ENCODE data around the gene RPAIN.
"Not testable (repeated sequence)": the region's sequence is repeated elsewhere in the genome, so short reads cannot be mapped to it uniquely, and the experiment has no call there.

Gene RPAIN

GRCh38 chr17:5430413-5430999 is 10.5 kb downstream of the RPAIN start:
- DNase-seq (ENCODE audit: low spot score) = no peak

GRCh38 chr17:5431234-5431633 is 11.3 kb downstream of the RPAIN start:
- DNase-seq (ENCODE audit: low spot score) = not testable (repeated sequence)

GRCh38 chr17:5431949-5432556 is 12.1 kb downstream of the RPAIN start:
- no peak for DNase-seq (ENCODE audit: low spot score)

- DNase-seq (ENCODE audit: low spot score) = no peak
Measured at GRCh38 chr17:5434984-5435383, 15.0 kb downstream of the RPAIN start.

GRCh38 chr17:5435781-5436315 is 15.9 kb downstream of the RPAIN start:
- DNase-seq (ENCODE audit: low spot score) = not testable (repeated sequence)

GRCh38 chr17:5437721-5438317 is 17.8 kb downstream of the RPAIN start:
- DNase-seq (ENCODE audit: low spot score) = no peak

GRCh38 chr17:5438716-5439445 is 18.9 kb downstream of the RPAIN start, which contains the start of gene C1QBP:
Gene C1QBP (minus strand): TSS chr17:5439155. CDS start chr17:5439073, 82 bp downstream.
- peak; percentile 88 for DNase-seq (ENCODE audit: low spot score)

- DNase-seq (ENCODE audit: low spot score) = no peak
Measured at GRCh38 chr17:5439446-5439764, 19.4 kb downstream of the RPAIN start.

GRCh38 chr17:5443728-5444127 is 23.7 kb downstream of the RPAIN start:
- DNase-seq (ENCODE audit: low spot score) = no peak

GRCh38 chr17:5444209-5444608 is 24.2 kb downstream of the RPAIN start:
- DNase-seq (ENCODE audit: low spot score) = no peak

- no peak for DNase-seq (ENCODE audit: low spot score)
Measured at GRCh38 chr17:5446786-5447185, 26.8 kb downstream of the RPAIN start.

- no peak for DNase-seq (ENCODE audit: low spot score)
Measured at GRCh38 chr17:5464717-5465507, 44.9 kb downstream of the RPAIN start.

GRCh38 chr17:5466295-5466694 is 46.3 kb downstream of the RPAIN start:
- no peak for DNase-seq (ENCODE audit: low spot score)

- DNase-seq (ENCODE audit: low spot score) = no peak
Measured at GRCh38 chr17:5467416-5467815, 47.4 kb downstream of the RPAIN start.

- DNase-seq (ENCODE audit: low spot score) = peak; percentile 26
Measured at GRCh38 chr17:5468075-5468473, 48.1 kb downstream of the RPAIN start.

- no peak for DNase-seq (ENCODE audit: low spot score)
Measured at GRCh38 chr17:5472511-5472910, 52.5 kb downstream of the RPAIN start.

- no peak for DNase-seq (ENCODE audit: low spot score)
Measured at GRCh38 chr17:5473906-5474305, 53.9 kb downstream of the RPAIN start.

- DNase-seq (ENCODE audit: low spot score) = no peak
Measured at GRCh38 chr17:5478992-5479391, 59.0 kb downstream of the RPAIN start.

GRCh38 chr17:5480962-5481361 is 61.0 kb downstream of the RPAIN start:
- no peak for DNase-seq (ENCODE audit: low spot score)

- DNase-seq (ENCODE audit: low spot score) = no peak
Measured at GRCh38 chr17:5481451-5481850, 61.5 kb downstream of the RPAIN start.

All from NAMALWA (cell line).